Heart left ventricle (tissue), 16 donors: ENCODE results near the gene S1PR5. TPM values are rescaled to one million over a fixed set of nuclear protein-coding genes. Genes with fewer than 3 reads are reported as not detected.

Source experiments
- ATAC-seq, 4 donors: fragments of 200-7000 bp; cut with Tn5 transposase; one replicate each; pipeline ENCODE4 v1.9.1; 2020 to 2022; ENCODE audit warnings: moderate library complexity in 4 of 4, mild to moderate bottlenecking in 3 of 4, moderate number of reproducible peaks in 1 of 4
- DNase-seq, 5 donors: peaks; one replicate each; pipeline ENCODE4 v3.0.0-alpha.2; 2020
- H3K27ac ChIP-seq, 12 donors: fragments of 200-600 bp; sonication (generic) in 4 of 12; one replicate each; pipeline versions ENCODE4 v1.5.0 to v1.8.0; 2016 to 2022; ENCODE audit warnings: mild to moderate bottlenecking in 2 of 12
- H3K27me3 ChIP-seq, 9 donors: fragments of 200-600 bp; sonication (generic) in 2 of 9; one replicate each; pipeline versions ENCODE4 v1.5.1 to v1.8.0; 2016 to 2022; ENCODE audit warnings: mild to moderate bottlenecking in 3 of 9
- H3K36me3 ChIP-seq, 9 donors: fragments of 200-600 bp; sonication (generic) in 2 of 9; one replicate each; pipeline versions ENCODE4 v1.5.0 to v1.8.0; 2018 to 2022; ENCODE audit warnings: mild to moderate bottlenecking in 2 of 9
- H3K4me1 ChIP-seq, 12 donors: fragments of 200-600 bp; sonication (generic) in 4 of 12; one replicate each; pipeline versions ENCODE4 v1.5.0 to v1.8.0; 2016 to 2022; ENCODE audit warnings: mild to moderate bottlenecking in 3 of 12
- H3K4me3 ChIP-seq, 12 donors: fragments of 200-600 bp; sonication (generic) in 4 of 12; one replicate each; pipeline versions ENCODE4 v1.5.0 to v1.8.0; 2017 to 2022; ENCODE audit warnings: mild to moderate bottlenecking in 9 of 12, moderate library complexity in 4 of 12
- H3K9me3 ChIP-seq, 12 donors: fragments of 200-600 bp; sonication (generic) in 4 of 12; one replicate each; pipeline versions ENCODE4 v1.5.0 to v1.8.0; 2016 to 2022; ENCODE audit warnings: mild to moderate bottlenecking in 1 of 12
- CTCF ChIP-seq, 12 donors: fragments of 200-600 bp; sonication (generic) in 4 of 12; IDR thresholded peaks; one replicate each; pipeline versions ENCODE4 v1.5.0 to v1.8.0; 2018 to 2022; ENCODE audit warnings: antibody characterized with exemption in 12 of 12, mild to moderate bottlenecking in 5 of 12
- POLR2A ChIP-seq, 2 donors: fragments of 450-650 bp; IDR thresholded peaks; one replicate each; pipeline ENCODE4 v1.6.1; 2017; ENCODE audit warnings: antibody characterized with exemption in 2 of 2, mild to moderate bottlenecking in 2 of 2, moderate library complexity in 2 of 2
- WGBS, 4 donors: extraction: QIAGEN DNeasy Blood & Tissue Kit in 2 of 4; methylation state at CpG; one replicate each; pipeline versions ENCODE4 v1.1.5 to v1.1.7; 2013 to 2018; 5-methylcytosine and 5-hydroxymethylcytosine counted together
- intact Hi-C, 10 donors: fragments of 100-400 bp; cut with DNase I; formaldehyde crosslinking; loops; one replicate each; pipeline versions ENCODE4 v1.11.1 to v1.14.2; 2022
- polyA plus RNA-seq, 2 donors: library from polyadenylated mRNA; stranded (reverse); fragments of 200-250 nt; gene quantifications; one replicate each; pipeline ENCODE4 v1.2.3, GENCODE V29; 2013
- total RNA-seq, 9 donors: library from RNA; depleted of rRNA in 2 of 9; stranded (reverse); fragments of >200 nt in 2 of 9; fragmentation: NEBNext Ultra II Directional in 3 of 9; extraction: Animal tissue kit (Norgen Biotek cat#: 25700) in 3 of 9; gene quantifications; one replicate each; pipeline versions ENCODE4 v1.1.0 to v1.2.4, GENCODE V29; 2016 to 2023
- donor health status: ischemic (EF 13 %, LVEDD 7.1; RV severe dilation, severe dysfunction).
- donor health status: healthy with polysubstance abuse.
- donor health status: DM: no; HTN: yes; CAD: no.
- donor health status: DM: no; HTN: no; CAD: no.
- donor health status: ischemic (EF 25% LVEDD 6.9; RV normal size, moderate dysfunction).
- donor health status: ischemic (EF 25% LVEDD 5.7; RV mildly dilated, moderate dysfunction).
- donor health status: healthy.
- donor health status: DM: yes; HTN: yes; CAD: no.
- donor health status: ischemic (EF 35%, LVEDD 5.7; RV mildly dilated, moderate dysfunction).
- donor health status: nonischemic (EF 11% LVEDD 7.7; RV severe dilation, severe dysfunction).
- donor health status: DM: yes; HTN: yes; CAD: no.
- donor health status: PGD.
- donor health status: ischemic (EF 29% LVEDD 5.4; RV normal size, mild dysfunction).
- donor health status: nonischemic (EF 23%, LVEDD 6.1; RV moderate dilation, normal function).

The S1PR5 gene
- total and polyA plus RNA-seq, 11 donors: 0.10 to 1.7 (median 0.29) TPM; not detected in 4

- WGBS, 4 donors: 42 to 46% (median 45%) methylated on average over 9 to 10 of the region's 10 CpGs
- Histone ChIP-seq H3K9me3 (no peaks in the 10 kb centered on the region), H3K27me3 (peaks cover 27 to 82% (median 67%) of the 10 kb centered on the region in 9 donors), H3K4me1 (peaks cover 0 to 37% (median 15%) of the 10 kb centered on the region in 12 donors), H3K4me3 (peak overlapping the region in 11 of 12 donors; percentile 27 to 60 (median 49)), H3K27ac (peak overlapping the region in 4 of 12 donors; percentile 33 to 63 (median 42)), H3K36me3 (no peaks in the 10 kb centered on the region)
- TF ChIP-seq CTCF (IDR thresholded peaks at IDR 0.05): no peak
- no peak for TF ChIP-seq POLR2A (IDR thresholded peaks at IDR 0.05)
- DNase-seq (no peak), ATAC-seq (no peak)
- intact Hi-C loops: no loop called here
Observed at GRCh38 chr19:10516671-10517286, 468 bp downstream of the S1PR5 start.

- no peak for DNase-seq
- TF ChIP-seq CTCF (IDR thresholded peaks at IDR 0.05) (no peak), POLR2A (IDR thresholded peaks at IDR 0.05) (no peak)
- intact Hi-C loops: no loop called here
- peak overlapping the region in 1 of 12 donors; percentile 44 for H3K27ac ChIP-seq
- 88 to 95% (median 93%) methylated on average over 5 of the region's 5 CpGs for WGBS, 4 donors
- H3K4me1 ChIP-seq: peaks cover 0 to 37% (median 15%) of the 10 kb centered on the region in 12 donors
- H3K9me3 ChIP-seq: no peaks in the 10 kb centered on the region
- no peak for ATAC-seq
- no peaks in the 10 kb centered on the region for H3K36me3 ChIP-seq
- peaks cover 27 to 82% (median 67%) of the 10 kb centered on the region in 9 donors for H3K27me3 ChIP-seq
- H3K4me3 ChIP-seq: peak overlapping the region in 1 of 12 donors; percentile 58
Observed at GRCh38 chr19:10516064-10516385, 1.2 kb downstream of the S1PR5 start.

- Histone ChIP-seq H3K36me3 (no peaks in the 10 kb centered on the region), H3K9me3 (no peaks in the 10 kb centered on the region), H3K4me1 (peaks cover 0 to 42% (median 15%) of the 10 kb centered on the region in 12 donors), H3K4me3 (peak overlapping the region in 2 of 12 donors; percentile 8 to 28), H3K27me3 (peaks cover 29 to 89% (median 72%) of the 10 kb centered on the region in 9 donors), H3K27ac (no peak overlapping the region)
- ATAC-seq: no peak
- intact Hi-C loops: no loop called here
- 9 to 31% (median 21%) methylated on average over 33 to 107 of the region's 107 CpGs for WGBS, 4 donors
- TF ChIP-seq CTCF (IDR thresholded peaks at IDR 0.05): no peak
- TF ChIP-seq POLR2A (IDR thresholded peaks at IDR 0.05): no peak
- DNase-seq: no peak
Observed at GRCh38 chr19:10514211-10515145, 2.8 kb downstream of the S1PR5 start.

- no peak for TF ChIP-seq CTCF (IDR thresholded peaks at IDR 0.05)
- no peak for TF ChIP-seq POLR2A (IDR thresholded peaks at IDR 0.05)
- no peak for ATAC-seq
Observed at GRCh38 chr19:10513223-10513622, 4.0 kb downstream of the S1PR5 start.

More at GRCh38 chr19:10513223-10513622, 4.0 kb downstream of the S1PR5 start:
- Histone ChIP-seq H3K27ac (no peak overlapping the region), H3K9me3 (no peaks in the 10 kb centered on the region), H3K36me3 (no peaks in the 10 kb centered on the region), H3K27me3 (peaks cover 29 to 83% (median 61%) of the 10 kb centered on the region in 9 donors), H3K4me1 (peaks cover 0 to 31% (median 13%) of the 10 kb centered on the region in 12 donors), H3K4me3 (no peak overlapping the region)
- 81 to 86% (median 82%) methylated on average over 7 of the region's 7 CpGs for WGBS, 4 donors
- DNase-seq: no peak
- intact Hi-C loops: no loop called here
